Activated T-helper 2 cell treated with anti-CD3 and anti-CD28 coated beads, Interferon-gamma antibody, Interleukin-2, Interleukin-4, amounts not matched to agents 10 μg/mL and 5 μg/mL and 100 μg/mL, durations not matched to agents 14 hours and 24 hours and 36 hours (primary cell): ENCODE results near the gene INTS2. TPM values are rescaled to one million over a fixed set of nuclear protein-coding genes. Genes with fewer than 3 reads are reported as not detected.
A peak's percentile ranks its signal among the peaks of the same experiment; 100 is the strongest.
"Not testable (repeated sequence)": the region's sequence is repeated elsewhere in the genome, so short reads cannot be mapped to it uniquely, and the experiment has no call there.

Source experiments
- DNase-seq: peaks from one replicate; pipeline ENCODE4 v3.0.0; 2021; ENCODE audit warnings: low spot score
- H3K27ac Mint-ChIP-seq: one replicate; pipeline ENCODE4 v1.8.0; 2021; ENCODE audit warnings: mixed read lengths
- H3K27me3 Mint-ChIP-seq: one replicate; pipeline ENCODE4 v1.8.0; 2021; ENCODE audit warnings: low read depth, mixed read lengths
- H3K36me3 Mint-ChIP-seq: one replicate; pipeline ENCODE4 v1.8.0; 2021; ENCODE audit warnings: low read depth, mixed read lengths
- H3K4me1 Mint-ChIP-seq: one replicate; pipeline ENCODE4 v1.8.0; 2021; ENCODE audit warnings: low read depth, mixed read lengths
- H3K4me3 Mint-ChIP-seq: one replicate; pipeline ENCODE4 v1.8.0; 2021; ENCODE audit warnings: low read depth, mild to moderate bottlenecking, moderate library complexity, mixed read lengths
- H3K9me3 Mint-ChIP-seq: one replicate; pipeline ENCODE4 v1.8.0; 2021; ENCODE audit warnings: mixed read lengths
- intact Hi-C: fragments of 100-400 bp; cut with micrococcal nuclease; formaldehyde crosslinking; loops from one replicate; pipeline ENCODE4 v1.15.1; 2023
- total RNA-seq: library from RNA; stranded (reverse); gene quantifications from 2 replicates; pipeline ENCODE4 v1.2.3, GENCODE V29; 2022

INTS2 gene
- total RNA-seq, 1 donor from 2014 or later, result 29.2 TPM

DNA sequence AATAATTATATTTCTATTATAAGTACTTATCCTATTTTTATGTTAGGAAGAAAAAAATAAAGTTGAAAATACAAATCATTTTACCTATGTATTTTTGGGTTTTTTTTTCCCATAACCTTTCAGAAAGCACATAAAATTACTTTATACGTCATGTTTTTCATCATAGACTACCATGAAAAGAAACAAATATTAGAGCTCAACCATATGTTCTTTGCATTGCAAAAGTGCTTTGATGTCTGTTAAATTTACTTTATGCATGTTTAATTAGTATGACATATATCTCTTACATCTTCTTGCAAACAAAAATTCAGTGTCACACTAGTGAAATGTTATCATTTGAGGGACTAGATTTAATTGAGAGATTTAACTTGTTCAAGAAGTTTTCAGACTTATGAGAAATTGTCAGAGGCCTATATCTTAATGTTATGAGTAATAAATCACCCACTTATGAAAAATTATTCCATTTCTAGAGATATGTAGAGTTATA is 88.4 kb downstream of the INTS2 start:
- H3K4me1 Mint-ChIP-seq, result no peaks in the 10 kb centered on the region
- no peak overlapping the region for H3K4me3 Mint-ChIP-seq
- H3K27me3 Mint-ChIP-seq, result no peaks in the 10 kb centered on the region
- peaks cover 33% of the 10 kb centered on the region for H3K36me3 Mint-ChIP-seq
- no peak for DNase-seq
- intact Hi-C loops, result no loop called here
- H3K9me3 Mint-ChIP-seq, result no peaks in the 10 kb centered on the region
- H3K27ac Mint-ChIP-seq, result no peak overlapping the region

- H3K4me1 Mint-ChIP-seq, result no peaks in the 10 kb centered on the region
- H3K9me3 Mint-ChIP-seq, result no peaks in the 10 kb centered on the region
- H3K27me3 Mint-ChIP-seq, result no peaks in the 10 kb centered on the region
- no peak overlapping the region for H3K27ac Mint-ChIP-seq
- H3K4me3 Mint-ChIP-seq, result no peak overlapping the region
- peak; percentile 19 for DNase-seq
- peaks cover 23% of the 10 kb centered on the region for H3K36me3 Mint-ChIP-seq
- intact Hi-C loops, result loop anchor here (1.0 to 2.0 kb wide), 2 partner anchors 201 to 427 kb away; no protein-coding TSS in a partner anchor
Measured at GRCh38 chr17:61837175-61838051, 90.4 kb downstream of the INTS2 start.

DNA sequence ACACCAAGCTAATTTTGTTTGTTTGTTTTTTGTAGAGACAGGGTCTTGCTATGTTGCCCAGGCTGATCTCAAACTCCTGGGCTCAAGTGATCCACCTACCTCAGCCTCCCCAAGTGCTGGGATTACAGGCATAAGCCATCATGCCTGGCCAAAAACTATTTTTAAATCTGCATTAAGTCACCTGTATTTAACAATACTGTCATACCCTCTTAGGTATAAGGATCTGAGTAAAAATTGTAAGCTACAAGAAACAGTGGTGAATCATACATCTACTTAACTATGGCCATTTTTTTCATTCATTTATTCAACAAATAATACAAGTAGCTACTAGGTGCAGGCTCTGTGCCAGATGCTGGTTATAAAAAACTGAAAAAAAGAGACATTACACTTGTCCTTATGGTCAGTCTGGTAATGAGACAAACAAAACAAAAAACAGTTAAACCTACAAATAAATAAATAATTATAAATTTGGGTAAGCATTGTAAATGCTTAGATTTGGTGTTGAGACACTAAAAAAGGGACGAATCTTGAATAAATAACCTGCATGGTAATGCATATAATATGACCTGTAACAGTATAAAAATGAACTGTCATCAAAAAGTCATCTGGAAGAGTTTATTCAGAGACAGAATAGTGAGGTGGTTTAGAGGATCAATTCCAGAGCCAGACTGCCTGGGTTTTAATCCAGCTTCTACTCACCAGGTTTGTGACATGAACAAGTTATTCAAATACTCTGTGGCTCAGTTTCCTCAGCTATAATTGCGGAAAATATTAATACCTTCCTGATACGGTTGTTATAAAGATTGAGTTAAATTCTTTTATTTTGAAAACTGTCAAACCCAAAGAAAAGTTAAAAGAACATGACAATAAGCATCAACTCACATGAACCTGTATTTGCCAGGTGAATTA is 91.3 kb downstream of the INTS2 start:
- H3K27me3 Mint-ChIP-seq, result no peaks in the 10 kb centered on the region
- H3K4me1 Mint-ChIP-seq, result no peaks in the 10 kb centered on the region
- intact Hi-C loops, result loop anchor here (1.0 to 2.0 kb wide), 2 partner anchors 200 to 426 kb away; no protein-coding TSS in a partner anchor
- H3K27ac Mint-ChIP-seq, result no peak overlapping the region
- DNase-seq, result no peak
- H3K9me3 Mint-ChIP-seq, result no peaks in the 10 kb centered on the region
- no peak overlapping the region for H3K4me3 Mint-ChIP-seq
- H3K36me3 Mint-ChIP-seq, result peaks cover 16% of the 10 kb centered on the region

GRCh38 chr17:61835606-61836005 is 92.2 kb downstream of the INTS2 start:
- Mint-ChIP-seq H3K27me3 (no peaks in the 10 kb centered on the region), H3K36me3 (peaks cover 9% of the 10 kb centered on the region), H3K27ac (no peak overlapping the region), H3K4me3 (no peak overlapping the region), H3K4me1 (no peaks in the 10 kb centered on the region), H3K9me3 (no peaks in the 10 kb centered on the region)
- intact Hi-C loops, result loop anchor here (2.0 kb wide), 1 partner anchor 425 kb away; no protein-coding TSS in a partner anchor
- DNase-seq, result no peak

- intact Hi-C loops, result no loop called here
- no peaks in the 10 kb centered on the region for H3K4me1 Mint-ChIP-seq
Measured at GRCh38 chr17:61834610-61835009, 93.2 kb downstream of the INTS2 start.

DNA sequence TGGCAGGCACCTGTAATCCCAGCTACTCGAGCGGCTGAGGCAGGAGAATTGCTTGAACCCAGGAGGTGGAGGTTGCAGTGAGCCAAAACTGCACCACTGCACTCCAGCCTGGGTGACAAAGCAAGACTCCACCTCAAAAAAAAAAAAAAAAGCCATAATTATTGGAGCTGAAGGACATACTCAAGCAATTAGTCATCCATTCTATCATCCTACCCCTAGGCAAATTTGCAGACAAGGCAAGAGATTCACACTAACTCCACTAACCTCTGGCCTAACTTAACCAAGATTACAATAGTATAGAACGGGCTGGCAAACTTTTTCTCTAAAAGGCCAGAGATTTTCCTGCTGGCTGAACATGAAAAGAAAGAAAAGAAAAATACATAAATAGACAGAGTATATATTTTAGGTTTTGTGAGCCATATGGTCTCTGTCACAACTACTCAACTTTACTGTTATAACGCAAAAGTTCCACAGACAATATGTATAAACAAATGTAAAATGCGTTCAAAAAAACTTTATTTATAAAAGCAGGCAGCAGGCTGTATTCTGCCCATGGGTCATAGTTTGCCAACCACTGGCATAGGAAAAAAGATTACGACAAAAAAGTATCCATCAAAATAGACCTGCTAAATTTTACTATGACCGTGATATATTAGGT is 94.1 kb downstream of the INTS2 start:
- intact Hi-C loops, result no loop called here
- no peaks in the 10 kb centered on the region for H3K27me3 Mint-ChIP-seq

More at GRCh38 chr17:61834610-61835009, 93.2 kb downstream of the INTS2 start:
- no peak overlapping the region for H3K27ac Mint-ChIP-seq
- no peaks in the 10 kb centered on the region for H3K9me3 Mint-ChIP-seq
- H3K36me3 Mint-ChIP-seq, result peaks cover 11% of the 10 kb centered on the region
- H3K27me3 Mint-ChIP-seq, result no peaks in the 10 kb centered on the region
- H3K4me3 Mint-ChIP-seq, result no peak overlapping the region
- no peak for DNase-seq

GRCh38 chr17:61832463-61832862 is 95.3 kb downstream of the INTS2 start:
- no peaks in the 10 kb centered on the region for H3K27me3 Mint-ChIP-seq
- no peak overlapping the region for H3K27ac Mint-ChIP-seq
- H3K4me3 Mint-ChIP-seq, result no peak overlapping the region
- peaks cover 26% of the 10 kb centered on the region for H3K36me3 Mint-ChIP-seq
- DNase-seq, result no peak
- H3K4me1 Mint-ChIP-seq, result no peaks in the 10 kb centered on the region
- intact Hi-C loops, result no loop called here
- peaks cover 12% of the 10 kb centered on the region for H3K9me3 Mint-ChIP-seq

More for the DNA sequence above, 94.1 kb downstream of the INTS2 start:
- Mint-ChIP-seq H3K27ac (no peak overlapping the region), H3K4me3 (no peak overlapping the region), H3K9me3 (peaks cover 2% of the 10 kb centered on the region), H3K4me1 (no peaks in the 10 kb centered on the region), H3K36me3 (peaks cover 18% of the 10 kb centered on the region)
- DNase-seq, result no peak

- no peak overlapping the region for H3K27ac Mint-ChIP-seq
- no peak for DNase-seq
- no peaks in the 10 kb centered on the region for H3K27me3 Mint-ChIP-seq
- peaks cover 35% of the 10 kb centered on the region for H3K36me3 Mint-ChIP-seq
- intact Hi-C loops, result no loop called here
- H3K4me3 Mint-ChIP-seq, result no peak overlapping the region
- peaks cover 12% of the 10 kb centered on the region for H3K9me3 Mint-ChIP-seq
- no peaks in the 10 kb centered on the region for H3K4me1 Mint-ChIP-seq
Measured at GRCh38 chr17:61831099-61831498, 96.7 kb downstream of the INTS2 start.

- intact Hi-C loops, result no loop called here
Measured at GRCh38 chr17:61828694-61829093, 99.1 kb downstream of the INTS2 start.

DNA sequence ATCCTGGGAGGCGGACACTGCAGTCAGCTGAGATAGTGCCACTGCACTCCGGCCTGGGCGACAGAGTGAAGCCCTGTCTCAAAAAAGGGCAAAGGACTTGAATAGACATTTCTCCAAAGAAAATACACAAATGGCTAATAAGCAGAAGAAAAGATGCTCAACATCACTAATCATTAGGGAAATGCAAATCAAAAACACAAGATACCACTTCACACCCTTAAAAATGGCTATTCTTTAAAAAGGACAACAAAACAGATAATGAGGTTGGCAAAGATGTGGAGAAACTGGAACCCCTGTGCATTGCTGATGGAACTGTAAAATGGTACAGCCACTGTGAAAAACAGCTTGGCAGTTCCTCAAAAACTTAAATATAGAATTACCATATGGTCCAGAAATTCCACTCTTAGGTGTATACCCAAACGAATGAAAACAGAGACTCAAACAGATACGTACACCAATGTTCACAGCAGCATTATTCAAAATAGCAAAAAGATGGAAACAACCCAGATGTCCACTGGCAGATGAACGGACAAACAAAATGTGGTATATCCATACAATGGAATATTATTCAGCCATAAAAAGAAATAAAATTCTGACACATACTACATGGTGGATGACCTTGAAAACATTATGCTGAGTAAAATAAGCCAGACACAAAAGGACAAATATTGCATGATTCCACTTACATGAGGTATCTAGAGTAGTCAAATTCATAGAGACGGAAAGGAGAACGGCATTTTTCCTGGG is 100.0 kb downstream of the INTS2 start:
- DNase-seq, result no peak
- peaks cover 12% of the 10 kb centered on the region for H3K9me3 Mint-ChIP-seq
- H3K27me3 Mint-ChIP-seq, result no peaks in the 10 kb centered on the region
- H3K4me1 Mint-ChIP-seq, result no peaks in the 10 kb centered on the region
- no peak overlapping the region for H3K27ac Mint-ChIP-seq
- intact Hi-C loops, result no loop called here
- H3K4me3 Mint-ChIP-seq, result no peak overlapping the region
- H3K36me3 Mint-ChIP-seq, result peaks cover 58% of the 10 kb centered on the region

More at GRCh38 chr17:61828694-61829093, 99.1 kb downstream of the INTS2 start:
- H3K36me3 Mint-ChIP-seq, result peaks cover 50% of the 10 kb centered on the region
- H3K4me1 Mint-ChIP-seq, result no peaks in the 10 kb centered on the region
- H3K9me3 Mint-ChIP-seq, result peaks cover 12% of the 10 kb centered on the region
- H3K4me3 Mint-ChIP-seq, result no peak overlapping the region
- no peaks in the 10 kb centered on the region for H3K27me3 Mint-ChIP-seq
- no peak overlapping the region for H3K27ac Mint-ChIP-seq
- DNase-seq, result no peak

GRCh38 chr17:61826866-61827265 is 100.9 kb downstream of the INTS2 start:
- DNase-seq, result not testable (repeated sequence)

DNA sequence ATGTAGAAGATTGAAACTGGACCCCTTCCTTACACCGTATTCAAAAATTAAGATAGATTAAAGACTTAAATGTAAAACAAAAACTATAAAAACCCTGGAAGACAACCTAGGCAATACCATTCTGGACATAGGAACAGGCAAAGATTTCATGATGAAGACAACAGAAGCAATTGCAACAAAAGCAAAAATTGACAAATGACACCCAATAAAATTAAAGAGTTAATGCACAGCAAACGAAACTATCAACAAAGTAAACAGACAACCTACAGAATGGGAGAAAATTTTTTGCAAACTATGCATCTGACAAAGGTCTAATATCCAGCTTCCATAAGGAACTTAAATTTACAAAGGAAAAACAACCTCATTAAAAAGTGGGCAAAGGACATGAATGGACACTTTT is 101.6 kb downstream of the INTS2 start:
- intact Hi-C loops, DNase-seq, H3K27me3 Mint-ChIP-seq, H3K27ac Mint-ChIP-seq, H3K4me3 Mint-ChIP-seq, H3K4me1 Mint-ChIP-seq: not testable (repeated sequence)
- peaks cover 16% of the 10 kb centered on the region for H3K9me3 Mint-ChIP-seq
- peaks cover 69% of the 10 kb centered on the region for H3K36me3 Mint-ChIP-seq

More at GRCh38 chr17:61826866-61827265, 100.9 kb downstream of the INTS2 start:
- H3K27me3 Mint-ChIP-seq, H3K4me1 Mint-ChIP-seq, H3K27ac Mint-ChIP-seq, intact Hi-C loops, H3K4me3 Mint-ChIP-seq: not testable (repeated sequence)
- H3K36me3 Mint-ChIP-seq, result peaks cover 65% of the 10 kb centered on the region
- peaks cover 12% of the 10 kb centered on the region for H3K9me3 Mint-ChIP-seq
